ENCODE data around the gene PDE11A. TPM values are rescaled to one million over a fixed set of nuclear protein-coding genes. Genes with fewer than 3 reads are reported as not detected.

The PDE11A gene
- total and polyA plus RNA-seq, 2 of the 13 experiments (the other 11 are each of a cell fraction or from before 2014, with no cell fraction given) = 1.2 to 1.7 TPM

GRCh38 chr2:177599139-177599688 is 473.4 kb downstream of the PDE11A start (continued):
- TF ChIP-seq TFE3 (CRISPR knock-in tag; IDR thresholded peaks at IDR 0.05) = peak; percentile 93
- TF ChIP-seq ZMYM4 (CRISPR knock-in tag; IDR thresholded peaks at IDR 0.05) = no peak
- TF ChIP-seq KLF16 (CRISPR knock-in tag; IDR thresholded peaks at IDR 0.05) = no peak
- no peak for TF ChIP-seq ZNF704 (CRISPR knock-in tag; IDR thresholded peaks at IDR 0.05; ENCODE audit: borderline replicate concordance)
- peak; percentile 86; the same call in 1 of the 2 replicates for TF ChIP-seq HMG20A (CRISPR knock-in tag; IDR thresholded peaks at IDR 0.05; ENCODE audit: borderline replicate concordance)
- TF ChIP-seq ZFAT (CRISPR knock-in tag; conservative IDR thresholded peaks at IDR 0.05) = no peak
- TF ChIP-seq EP300 (IDR thresholded peaks at IDR 0.05; ENCODE audit: low read depth in 2 of 2, low read length in 2 of 2) = peak in 1 of 2 experiments; percentile 82; a peak in 2 of 4 replicates
- TF ChIP-seq EP300 (CRISPR knock-in tag; IDR thresholded peaks at IDR 0.05; ENCODE audit: borderline replicate concordance) = peak; percentile 83
- no peak; the same call in 1 of the 2 replicates for TF ChIP-seq FOSL2 (CRISPR knock-in tag; IDR thresholded peaks at IDR 0.05)
- TF ChIP-seq CENPBD1 (CRISPR knock-in tag; IDR thresholded peaks at IDR 0.05; ENCODE audit: borderline replicate concordance, low read depth) = no peak
- peak; percentile 87 for TF ChIP-seq NR2F2 (IDR thresholded peaks at IDR 0.05; ENCODE audit: borderline replicate concordance, low read depth)
- peak; percentile 58 for TF ChIP-seq CREM (IDR thresholded peaks at IDR 0.05)
- no peak for TF ChIP-seq CREM (CRISPR knock-in tag; IDR thresholded peaks at IDR 0.05)
- TF ChIP-seq SOX13 (IDR thresholded peaks at IDR 0.05) = peak; percentile 68; the same call in 1 of the 2 replicates
- TF ChIP-seq SOX13 (CRISPR knock-in tag; conservative IDR thresholded peaks at IDR 0.05 in 1 of 2, IDR thresholded peaks at IDR 0.05 in 1 of 2) = peak in 1 of 2 experiments; percentile 95; a peak in 2 of 4 replicates
- no peak for TF ChIP-seq MBNL3 (CRISPR knock-in tag; conservative IDR thresholded peaks at IDR 0.05)
- no peak for TF ChIP-seq ELK4 (CRISPR knock-in tag; IDR thresholded peaks at IDR 0.05; ENCODE audit: borderline replicate concordance)
- no peak for TF ChIP-seq ZNF333 (CRISPR knock-in tag; IDR thresholded peaks at IDR 0.05; ENCODE audit: borderline replicate concordance)
- no peak; the same call in 1 of the 2 replicates for TF ChIP-seq NFIC (IDR thresholded peaks at IDR 0.05; ENCODE audit: low read length)
- no peak for TF ChIP-seq LBX2 (CRISPR knock-in tag; IDR thresholded peaks at IDR 0.05; ENCODE audit: borderline replicate concordance)
- no peak for TF ChIP-seq POLR2A (IDR thresholded peaks at IDR 0.05; ENCODE audit: insufficient read depth in 1 of 2, low read depth in 2 of 2, low read length in 2 of 2)
- TF ChIP-seq ZNF280D (CRISPR knock-in tag; IDR thresholded peaks at IDR 0.05) = no peak
